LNCaP clone FGC (cell line): ENCODE data around the gene SPECC1L.

ENCODE experiments used
- DNase-seq: peaks from one replicate; pipeline ENCODE4 v3.0.0-alpha.2; 2011; ENCODE audit warnings: low read depth
- H3K4me3 ChIP-seq: 2 replicates; pipeline ENCODE4 v1.5.1; 2011; ENCODE audit warnings: mild to moderate bottlenecking, low read depth, low read length, control low read depth
- TF ChIP-seq, protein P1 (sequence below): IDR thresholded peaks from 2 replicates; pipeline ENCODE4 v1.5.1; 2012; ENCODE audit warnings: mild to moderate bottlenecking; ENCODE audit not compliant: control insufficient read depth, insufficient read depth; ENCODE audit errors: extremely low read depth

SPECC1L gene

DNA sequence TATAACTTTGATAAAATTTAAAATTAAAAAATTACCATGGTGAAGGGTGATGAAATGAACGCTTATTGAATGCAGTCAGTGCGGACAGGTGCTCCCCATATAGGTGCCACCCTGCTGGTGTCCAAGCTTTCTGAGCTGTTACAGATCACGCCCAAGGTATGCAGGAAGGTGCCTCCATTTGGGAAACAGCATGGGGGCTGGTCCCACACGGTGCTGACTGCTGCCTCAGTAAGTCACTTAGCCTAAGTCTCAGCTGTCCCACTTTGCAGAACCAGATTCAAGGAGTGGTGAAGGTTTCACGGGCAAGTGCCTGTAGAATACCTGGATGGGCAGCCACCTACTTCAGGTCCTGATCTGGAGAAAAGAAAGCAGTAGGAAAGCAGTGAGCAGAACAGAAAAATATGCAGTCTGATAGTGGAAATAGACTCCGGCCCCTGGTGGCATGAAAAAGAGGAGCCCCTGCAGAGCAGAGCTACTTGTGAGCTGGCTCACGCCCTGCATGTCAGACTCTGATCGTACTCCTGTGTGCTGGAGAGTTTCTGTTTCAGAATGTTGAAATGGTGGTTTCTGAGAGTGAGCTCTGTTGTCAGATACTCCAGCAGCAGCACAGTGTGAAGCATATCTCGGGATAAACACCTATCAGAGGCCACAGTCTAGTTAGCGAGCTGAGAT, 189.9 kb downstream of the SPECC1L start:
- DNase-seq, result no peak
- no peak overlapping the region for H3K4me3 ChIP-seq
- TF ChIP-seq, protein P1, sequence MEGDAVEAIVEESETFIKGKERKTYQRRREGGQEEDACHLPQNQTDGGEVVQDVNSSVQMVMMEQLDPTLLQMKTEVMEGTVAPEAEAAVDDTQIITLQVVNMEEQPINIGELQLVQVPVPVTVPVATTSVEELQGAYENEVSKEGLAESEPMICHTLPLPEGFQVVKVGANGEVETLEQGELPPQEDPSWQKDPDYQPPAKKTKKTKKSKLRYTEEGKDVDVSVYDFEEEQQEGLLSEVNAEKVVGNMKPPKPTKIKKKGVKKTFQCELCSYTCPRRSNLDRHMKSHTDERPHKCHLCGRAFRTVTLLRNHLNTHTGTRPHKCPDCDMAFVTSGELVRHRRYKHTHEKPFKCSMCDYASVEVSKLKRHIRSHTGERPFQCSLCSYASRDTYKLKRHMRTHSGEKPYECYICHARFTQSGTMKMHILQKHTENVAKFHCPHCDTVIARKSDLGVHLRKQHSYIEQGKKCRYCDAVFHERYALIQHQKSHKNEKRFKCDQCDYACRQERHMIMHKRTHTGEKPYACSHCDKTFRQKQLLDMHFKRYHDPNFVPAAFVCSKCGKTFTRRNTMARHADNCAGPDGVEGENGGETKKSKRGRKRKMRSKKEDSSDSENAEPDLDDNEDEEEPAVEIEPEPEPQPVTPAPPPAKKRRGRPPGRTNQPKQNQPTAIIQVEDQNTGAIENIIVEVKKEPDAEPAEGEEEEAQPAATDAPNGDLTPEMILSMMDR, result no peak

DNA sequence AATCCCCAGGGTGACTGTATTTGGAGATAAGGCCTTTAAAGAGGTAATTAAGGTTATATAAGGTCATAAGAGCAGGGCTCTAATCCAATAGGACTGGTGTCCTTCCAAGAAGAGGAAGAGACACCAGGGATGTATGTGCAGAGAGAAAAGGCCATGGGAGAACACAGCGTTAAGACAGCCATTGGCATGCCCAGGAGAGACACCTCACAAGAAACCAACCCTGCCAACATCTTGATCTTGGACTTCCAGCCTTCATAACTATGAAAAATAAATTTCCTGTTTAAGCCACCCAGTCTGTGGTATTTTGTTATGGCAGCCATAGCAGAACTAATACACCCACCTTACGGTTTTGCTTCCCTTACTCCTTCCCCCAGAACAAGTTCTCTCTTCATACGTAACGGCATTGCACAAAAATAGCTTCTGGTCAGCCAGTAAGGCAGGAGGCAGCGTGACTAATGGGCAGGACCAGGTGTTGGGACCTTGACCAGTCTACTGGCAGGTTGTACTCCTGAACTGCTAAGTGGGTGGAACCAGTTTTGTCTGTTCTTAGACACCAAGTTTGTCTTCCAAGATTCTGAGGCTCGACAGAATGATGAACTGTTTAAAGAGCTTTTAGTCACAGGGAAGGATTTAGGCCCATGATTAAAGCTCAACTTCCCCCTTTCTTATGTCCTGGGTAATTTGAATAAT, 192.6 kb downstream of the SPECC1L start:
- DNase-seq, result peak; percentile 13
- TF ChIP-seq, protein P1, result no peak
- no peak overlapping the region for H3K4me3 ChIP-seq

DNA sequence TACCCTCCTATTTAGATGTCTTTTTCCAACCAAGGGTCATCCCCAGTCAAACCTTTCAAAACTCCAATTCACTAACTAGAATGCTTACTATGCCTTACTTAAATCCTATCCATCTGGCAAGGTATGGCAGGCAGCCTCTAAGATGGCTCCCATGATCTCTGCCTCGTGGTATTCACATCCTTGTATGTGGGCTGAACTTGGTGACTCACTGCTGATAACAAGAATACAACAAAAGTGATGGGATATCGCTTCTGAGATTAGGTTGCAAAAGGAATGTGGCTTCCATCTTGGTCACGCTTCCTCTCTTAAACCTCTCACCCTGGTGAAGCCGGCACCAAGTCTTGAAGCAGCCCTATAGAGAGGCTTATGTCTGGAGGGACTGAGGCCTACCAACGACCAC, 194.9 kb downstream of the SPECC1L start:
- TF ChIP-seq, protein P1, result no peak
- no peak for DNase-seq
- H3K4me3 ChIP-seq, result no peak overlapping the region

DNA sequence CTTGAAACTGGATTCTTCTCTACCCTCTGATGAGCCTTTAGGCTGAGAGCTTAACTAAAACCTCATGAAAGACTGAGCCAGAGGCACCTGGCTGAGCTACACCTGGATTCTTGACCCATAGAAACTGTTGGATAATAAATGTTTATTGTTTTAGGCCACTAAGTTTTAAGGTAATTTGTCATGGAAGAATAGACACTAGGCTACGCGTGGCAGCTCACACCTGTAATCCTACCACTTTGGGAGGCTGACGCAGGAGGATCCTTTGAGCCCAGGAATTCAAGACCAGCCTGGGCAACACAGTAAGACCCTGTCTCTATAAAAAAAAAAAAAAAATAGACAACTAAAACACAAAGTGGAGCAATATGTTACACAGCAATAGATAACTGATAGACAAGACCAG, 195.3 kb downstream of the SPECC1L start:
- TF ChIP-seq, protein P1, result no peak
- DNase-seq, result no peak

DNA sequence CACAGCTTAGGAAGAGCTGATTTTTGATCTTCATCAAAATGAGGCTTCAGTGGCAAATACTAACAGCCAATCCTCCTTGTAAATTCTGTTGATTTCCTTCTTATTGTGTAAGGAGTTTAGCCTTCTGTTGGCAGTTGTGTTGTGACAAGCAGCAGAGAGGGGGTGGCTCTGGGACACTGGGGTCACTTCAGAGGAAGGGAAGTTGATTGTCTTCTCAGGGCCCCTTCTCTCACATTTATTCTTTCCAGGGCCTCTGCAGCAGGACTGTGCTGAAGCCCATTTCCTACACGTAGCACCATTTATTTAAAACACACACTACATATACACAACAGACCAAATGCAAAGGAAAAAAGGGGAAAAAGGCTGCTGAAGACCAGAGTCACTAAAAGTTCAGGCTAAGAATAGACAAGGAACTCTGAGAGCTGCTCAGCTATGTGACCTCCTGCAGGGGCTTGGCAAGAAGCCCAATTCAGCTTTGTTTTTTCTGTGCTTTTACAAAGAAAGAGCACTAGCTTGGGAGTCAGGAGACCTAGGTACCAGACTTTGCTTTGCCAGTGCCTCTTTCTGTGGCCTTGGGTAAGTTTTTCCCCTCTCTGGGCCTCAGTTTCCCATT, 196.2 kb downstream of the SPECC1L start:
- TF ChIP-seq, protein P1, result no peak
- H3K4me3 ChIP-seq, result no peak overlapping the region
- DNase-seq, result no peak

More for the DNA sequence above, 195.3 kb downstream of the SPECC1L start:
- H3K4me3 ChIP-seq, result no peak overlapping the region

DNA sequence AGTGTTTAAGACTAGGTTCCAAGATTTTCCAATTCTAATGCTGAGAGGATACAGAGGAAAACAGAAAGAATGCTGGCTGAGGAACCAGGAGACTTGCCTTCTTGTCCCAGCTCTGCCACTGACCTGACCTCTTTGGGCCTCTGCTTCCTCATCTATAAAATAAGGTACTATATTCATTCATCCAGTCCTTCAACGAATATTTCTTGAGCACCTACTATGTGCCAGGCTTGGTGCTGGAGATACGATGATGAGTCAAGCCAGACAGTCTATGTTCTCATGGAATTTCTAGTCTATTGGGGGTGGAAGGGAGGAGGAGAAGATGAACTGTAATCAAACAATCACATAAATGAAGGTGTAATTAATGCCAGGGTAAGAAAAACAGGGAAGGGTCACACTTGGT, 196.7 kb downstream of the SPECC1L start:
- TF ChIP-seq, protein P1, result no peak
- DNase-seq, result no peak
- no peak overlapping the region for H3K4me3 ChIP-seq
